Vagina (tissue), 2 donors: Measurements from ENCODE around the gene DNAJB1. TPM values are rescaled to one million over a fixed set of nuclear protein-coding genes. Genes with fewer than 3 reads are reported as not detected.
A peak's percentile ranks its signal among the peaks of the same experiment; 100 is the strongest.

Source experiments
- DNase-seq, 2 donors: peaks; one replicate each; pipeline ENCODE4 v3.0.0-alpha.2; 2017; ENCODE audit errors: extremely low spot score in 2 of 2
- H3K27ac ChIP-seq: fragments of 200-600 bp; sonication (generic); one replicate; pipeline ENCODE4 v1.5.1; 2019
- H3K27me3 ChIP-seq: fragments of 200-600 bp; sonication (generic); one replicate; pipeline ENCODE4 v1.5.1; 2019
- H3K36me3 ChIP-seq, 2 donors: fragments of 200-600 bp; sonication (generic); one replicate each; pipeline ENCODE4 v1.5.1; 2017 to 2019
- H3K4me1 ChIP-seq: fragments of 200-600 bp; sonication (generic); one replicate; pipeline ENCODE4 v1.5.1; 2019
- H3K4me3 ChIP-seq, 2 donors: fragments of 200-600 bp; sonication (generic); 1 replicate in 1 of 2; 2 replicates in 1 of 2; pipeline ENCODE4 v1.5.1; 2016 to 2019
- H3K9me3 ChIP-seq: fragments of 200-600 bp; sonication (generic); one replicate; pipeline ENCODE4 v1.5.1; 2019
- CTCF ChIP-seq, 3 experiments: fragments of 450-650 bp in 2 of 3; fragments of 200-600 bp in 1 of 3; sonication (generic) in 1 of 3; IDR thresholded peaks; one replicate each; pipeline ENCODE4 v1.5.1; 2017 to 2019; ENCODE audit warnings: antibody characterized with exemption in 3 of 3, mild to moderate bottlenecking in 2 of 3, moderate library complexity in 2 of 3
- POLR2A ChIP-seq, 2 donors: fragments of 450-650 bp; IDR thresholded peaks; one replicate each; pipeline ENCODE4 v1.6.1; 2017; ENCODE audit warnings: antibody characterized with exemption in 2 of 2, mild to moderate bottlenecking in 2 of 2, moderate library complexity in 2 of 2
- POLR2AphosphoS5 ChIP-seq, 2 donors: sonication (generic); formaldehyde crosslinking; IDR thresholded peaks; one replicate each; pipeline ENCODE4 v1.9.0; 2017; ENCODE audit warnings: antibody characterized with exemption in 2 of 2, mild to moderate bottlenecking in 2 of 2, low read depth in 1 of 2; ENCODE audit not compliant: insufficient read depth in 1 of 2
- intact Hi-C: fragments of 100-400 bp; cut with DNase I; formaldehyde crosslinking; loops from one replicate; pipeline ENCODE4 v1.15.1; 2023
- total RNA-seq: library from RNA; depleted of rRNA; stranded (reverse); fragments of >200 nt; gene quantifications from one replicate; pipeline ENCODE4 v1.2.3, GENCODE V29; 2016

DNAJB1 gene
- total RNA-seq, 1 donor from 2014 or later, result 164 TPM

- no peak for DNase-seq
- peak overlapping the region; percentile 26 to 29 for H3K4me3 ChIP-seq
- peaks cover 0 to 21% of the 10 kb centered on the region in 2 donors for H3K36me3 ChIP-seq
- no peaks in the 10 kb centered on the region for H3K27me3 ChIP-seq
- intact Hi-C loops, result loop anchor here (5.0 to 10.0 kb wide), 3 partner anchors 35 to 328 kb away; no protein-coding TSS in a partner anchor
- TF ChIP-seq POLR2A (IDR thresholded peaks at IDR 0.05) (no peak), POLR2AphosphoS5 (IDR thresholded peaks at IDR 0.05; ENCODE audit: insufficient read depth in 1 of 2, low read depth in 1 of 2) (peak in 1 of 2 donors; percentile 62), CTCF (IDR thresholded peaks at IDR 0.05) (peak; percentile 86 to 98 (median 92))
- H3K9me3 ChIP-seq, result no peaks in the 10 kb centered on the region
- H3K27ac ChIP-seq, result no peak overlapping the region
- peaks cover 39% of the 10 kb centered on the region for H3K4me1 ChIP-seq
Measured at GRCh38 chr19:14472202-14472938, 45.8 kb downstream of the DNAJB1 start.

- Histone ChIP-seq H3K27ac (no peak overlapping the region), H3K27me3 (no peaks in the 10 kb centered on the region), H3K4me3 (peak overlapping the region; percentile 26 to 29), H3K9me3 (no peaks in the 10 kb centered on the region), H3K36me3 (peaks cover 0 to 28% of the 10 kb centered on the region in 2 donors), H3K4me1 (peaks cover 32% of the 10 kb centered on the region)
- no peak for DNase-seq
- TF ChIP-seq CTCF (IDR thresholded peaks at IDR 0.05), result no peak
- TF ChIP-seq POLR2AphosphoS5 (IDR thresholded peaks at IDR 0.05; ENCODE audit: insufficient read depth in 1 of 2, low read depth in 1 of 2), result no peak
- TF ChIP-seq POLR2A (IDR thresholded peaks at IDR 0.05), result no peak
- intact Hi-C loops, result loop anchor here (5.0 to 10.0 kb wide), 3 partner anchors 34 to 327 kb away; no protein-coding TSS in a partner anchor
Measured at GRCh38 chr19:14471436-14472187, 46.6 kb downstream of the DNAJB1 start.

- Histone ChIP-seq H3K4me3 (no peak overlapping the region), H3K27ac (no peak overlapping the region), H3K4me1 (peaks cover 25% of the 10 kb centered on the region), H3K9me3 (no peaks in the 10 kb centered on the region), H3K36me3 (peaks cover 0 to 37% of the 10 kb centered on the region in 2 donors), H3K27me3 (no peaks in the 10 kb centered on the region)
- DNase-seq, result no peak
- intact Hi-C loops, result loop anchor here (5.0 to 10.0 kb wide), 3 partner anchors 33 to 325 kb away; no protein-coding TSS in a partner anchor
- TF ChIP-seq CTCF (IDR thresholded peaks at IDR 0.05), result no peak
- no peak for TF ChIP-seq POLR2AphosphoS5 (IDR thresholded peaks at IDR 0.05; ENCODE audit: insufficient read depth in 1 of 2, low read depth in 1 of 2)
- no peak for TF ChIP-seq POLR2A (IDR thresholded peaks at IDR 0.05)
Measured at GRCh38 chr19:14470031-14470876, 47.9 kb downstream of the DNAJB1 start.

DNA sequence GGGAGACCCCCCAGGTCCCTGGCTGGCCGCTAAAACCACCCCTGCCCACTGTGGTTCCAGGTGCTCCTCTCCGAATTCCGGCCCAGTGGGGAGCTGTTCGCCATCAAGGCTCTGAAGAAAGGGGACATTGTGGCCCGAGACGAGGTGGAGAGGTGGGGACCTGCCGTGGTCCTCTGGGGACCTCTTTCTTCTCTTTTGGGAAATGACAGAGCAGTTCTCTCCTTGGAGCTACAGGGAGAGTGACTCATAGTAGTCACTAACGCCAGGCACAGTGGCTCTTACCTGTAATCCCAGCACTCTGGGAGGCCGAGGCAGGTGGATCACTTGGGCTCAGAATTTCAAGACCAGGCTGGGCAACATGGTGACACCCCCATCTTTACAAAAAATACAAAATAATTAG lies 50.4 kb downstream of the DNAJB1 start:
- intact Hi-C loops, result no loop called here
- DNase-seq, result no peak
- TF ChIP-seq CTCF (IDR thresholded peaks at IDR 0.05) (no peak), POLR2A (IDR thresholded peaks at IDR 0.05) (no peak), POLR2AphosphoS5 (IDR thresholded peaks at IDR 0.05; ENCODE audit: insufficient read depth in 1 of 2, low read depth in 1 of 2) (no peak)
- H3K4me3 ChIP-seq, result no peak overlapping the region
- peaks cover 12% of the 10 kb centered on the region for H3K4me1 ChIP-seq
- H3K27me3 ChIP-seq, result no peaks in the 10 kb centered on the region
- H3K9me3 ChIP-seq, result no peaks in the 10 kb centered on the region
- H3K27ac ChIP-seq, result no peak overlapping the region
- H3K36me3 ChIP-seq, result peaks cover 0 to 52% of the 10 kb centered on the region in 2 donors
